Breast epithelium (tissue), 4 donors: ENCODE measurements around the gene SRRM2. TPM values are rescaled to one million over a fixed set of nuclear protein-coding genes. Genes with fewer than 3 reads are reported as not detected.

Experiments used
- DNase-seq, 2 donors: peaks; one replicate each; pipeline ENCODE4 v3.0.0-alpha.2; 2019; ENCODE audit warnings: low spot score in 2 of 2
- H3K27ac ChIP-seq, 2 donors: fragments of 200-600 bp; sonication (generic) in 1 of 2; one replicate each; pipeline ENCODE4 v1.5.1; 2016 to 2019; ENCODE audit warnings: mild to moderate bottlenecking in 1 of 2
- H3K27me3 ChIP-seq, 2 donors: fragments of 200-600 bp; sonication (generic) in 1 of 2; one replicate each; pipeline versions ENCODE4 v1.5.1 to v1.6.0; 2017 to 2019; ENCODE audit warnings: control low read depth in 1 of 2, mild to moderate bottlenecking in 1 of 2
- H3K36me3 ChIP-seq: fragments of 200-600 bp; one replicate; pipeline ENCODE4 v1.5.1; 2019
- H3K4me1 ChIP-seq, 2 donors: fragments of 200-600 bp; sonication (generic); one replicate each; pipeline ENCODE4 v1.5.1; 2016 to 2019; ENCODE audit warnings: control low read depth in 1 of 2
- H3K4me3 ChIP-seq, 3 donors: fragments of 200-600 bp; sonication (generic); 1 replicate in 2 of 3; 2 replicates in 1 of 3; pipeline ENCODE4 v1.5.1; 2016 to 2019; ENCODE audit warnings: mild to moderate bottlenecking in 3 of 3, moderate library complexity in 2 of 3
- H3K9me3 ChIP-seq, 2 donors: fragments of 200-600 bp; sonication (generic) in 1 of 2; one replicate each; pipeline ENCODE4 v1.5.1; 2016 to 2019; ENCODE audit warnings: control low read depth in 1 of 2
- POLR2A ChIP-seq: fragments of 450-650 bp; IDR thresholded peaks from one replicate; pipeline ENCODE4 v1.6.1; 2016; ENCODE audit warnings: antibody characterized with exemption, mild to moderate bottlenecking, moderate library complexity
- POLR2AphosphoS5 ChIP-seq, 3 donors: sonication (generic); formaldehyde crosslinking; IDR thresholded peaks; one replicate each; pipeline ENCODE4 v1.6.1; 2017; ENCODE audit warnings: antibody characterized with exemption in 3 of 3
- intact Hi-C: fragments of 100-400 bp; cut with DNase I; formaldehyde crosslinking; loops from one replicate; pipeline ENCODE4 v1.15.1; 2023; ENCODE audit warnings: low total_unique reads
- total RNA-seq, 3 donors: library from RNA; depleted of rRNA; stranded (reverse); fragments of >200 nt; gene quantifications; one replicate each; pipeline ENCODE4 v1.1.0, GENCODE V29; 2016
- TF ChIP-seq, protein P1 (sequence below), 3 donors: fragments of 450-650 bp; IDR thresholded peaks; one replicate each; pipeline ENCODE4 v1.5.1; 2016 to 2017; ENCODE audit warnings: antibody characterized with exemption in 3 of 3, mild to moderate bottlenecking in 3 of 3, moderate library complexity in 3 of 3

The SRRM2 gene
- total RNA-seq, 3 donors from 2014 or later, result 229 to 416 (median 388) TPM

DNA sequence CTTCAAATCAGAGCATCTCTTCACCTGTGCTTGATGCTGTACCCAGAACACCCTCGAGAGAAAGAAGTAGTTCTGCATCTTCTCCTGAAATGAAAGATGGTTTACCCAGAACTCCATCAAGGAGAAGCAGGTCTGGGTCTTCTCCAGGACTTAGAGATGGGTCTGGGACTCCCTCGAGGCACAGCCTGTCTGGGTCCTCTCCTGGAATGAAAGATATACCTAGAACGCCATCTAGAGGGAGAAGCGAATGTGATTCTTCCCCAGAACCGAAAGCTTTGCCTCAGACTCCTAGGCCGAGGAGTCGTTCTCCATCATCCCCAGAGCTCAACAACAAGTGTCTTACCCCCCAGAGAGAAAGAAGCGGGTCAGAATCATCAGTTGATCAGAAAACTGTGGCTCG, 12.3 kb downstream of the SRRM2 start:
- no peaks in the 10 kb centered on the region for H3K9me3 ChIP-seq
- no peaks in the 10 kb centered on the region for H3K4me1 ChIP-seq
- H3K27me3 ChIP-seq, result no peaks in the 10 kb centered on the region
- H3K27ac ChIP-seq, result no peak overlapping the region
- H3K36me3 ChIP-seq, result peaks cover 22% of the 10 kb centered on the region
- intact Hi-C loops, result no loop called here
- no peak overlapping the region for H3K4me3 ChIP-seq
- no peak for TF ChIP-seq POLR2A
- no peak for TF ChIP-seq POLR2AphosphoS5 (IDR thresholded peaks at IDR 0.05)
- DNase-seq, result no peak

DNA sequence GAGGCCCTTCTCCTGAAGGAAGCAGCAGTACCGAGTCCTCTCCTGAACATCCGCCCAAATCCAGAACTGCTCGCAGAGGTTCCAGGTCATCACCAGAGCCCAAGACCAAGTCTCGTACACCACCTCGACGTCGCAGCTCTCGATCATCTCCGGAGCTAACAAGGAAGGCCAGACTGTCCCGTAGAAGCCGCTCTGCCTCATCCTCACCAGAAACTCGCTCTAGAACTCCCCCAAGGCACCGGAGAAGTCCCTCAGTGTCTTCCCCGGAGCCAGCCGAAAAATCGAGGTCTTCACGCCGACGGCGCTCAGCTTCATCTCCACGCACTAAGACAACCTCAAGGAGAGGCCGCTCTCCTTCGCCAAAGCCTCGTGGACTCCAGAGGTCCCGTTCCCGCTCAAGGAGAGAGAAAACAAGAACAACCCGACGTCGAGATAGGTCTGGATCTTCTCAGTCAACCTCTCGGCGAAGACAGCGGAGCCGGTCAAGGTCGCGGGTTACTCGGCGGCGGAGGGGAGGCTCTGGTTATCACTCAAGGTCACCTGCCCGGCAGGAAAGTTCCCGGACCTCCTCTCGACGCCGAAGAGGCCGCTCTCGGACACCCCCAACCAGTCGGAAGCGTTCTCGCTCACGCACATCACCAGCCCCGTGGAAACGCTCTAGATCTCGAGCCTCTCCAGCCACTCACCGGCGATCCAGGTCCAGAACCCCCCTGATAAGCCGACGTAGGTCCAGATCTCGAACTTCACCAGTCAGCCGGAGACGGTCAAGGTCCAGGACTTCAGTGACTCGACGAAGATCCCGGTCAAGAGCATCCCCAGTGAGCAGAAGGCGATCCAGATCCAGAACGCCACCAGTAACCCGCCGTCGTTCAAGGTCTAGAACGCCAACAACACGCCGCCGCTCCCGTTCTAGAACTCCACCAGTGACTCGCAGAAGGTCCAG, 13.3 kb downstream of the SRRM2 start:
- H3K9me3 ChIP-seq, result no peaks in the 10 kb centered on the region
- no peaks in the 10 kb centered on the region for H3K4me1 ChIP-seq
- H3K27ac ChIP-seq, result no peak overlapping the region
- H3K27me3 ChIP-seq, result no peaks in the 10 kb centered on the region
- peaks cover 23% of the 10 kb centered on the region for H3K36me3 ChIP-seq
- TF ChIP-seq POLR2A (no peak), POLR2AphosphoS5 (IDR thresholded peaks at IDR 0.05) (no peak)
- TF ChIP-seq, protein P1, sequence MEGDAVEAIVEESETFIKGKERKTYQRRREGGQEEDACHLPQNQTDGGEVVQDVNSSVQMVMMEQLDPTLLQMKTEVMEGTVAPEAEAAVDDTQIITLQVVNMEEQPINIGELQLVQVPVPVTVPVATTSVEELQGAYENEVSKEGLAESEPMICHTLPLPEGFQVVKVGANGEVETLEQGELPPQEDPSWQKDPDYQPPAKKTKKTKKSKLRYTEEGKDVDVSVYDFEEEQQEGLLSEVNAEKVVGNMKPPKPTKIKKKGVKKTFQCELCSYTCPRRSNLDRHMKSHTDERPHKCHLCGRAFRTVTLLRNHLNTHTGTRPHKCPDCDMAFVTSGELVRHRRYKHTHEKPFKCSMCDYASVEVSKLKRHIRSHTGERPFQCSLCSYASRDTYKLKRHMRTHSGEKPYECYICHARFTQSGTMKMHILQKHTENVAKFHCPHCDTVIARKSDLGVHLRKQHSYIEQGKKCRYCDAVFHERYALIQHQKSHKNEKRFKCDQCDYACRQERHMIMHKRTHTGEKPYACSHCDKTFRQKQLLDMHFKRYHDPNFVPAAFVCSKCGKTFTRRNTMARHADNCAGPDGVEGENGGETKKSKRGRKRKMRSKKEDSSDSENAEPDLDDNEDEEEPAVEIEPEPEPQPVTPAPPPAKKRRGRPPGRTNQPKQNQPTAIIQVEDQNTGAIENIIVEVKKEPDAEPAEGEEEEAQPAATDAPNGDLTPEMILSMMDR (IDR thresholded peaks at IDR 0.05), result no peak
- H3K4me3 ChIP-seq, result no peak overlapping the region
- no peak for DNase-seq
- intact Hi-C loops, result no loop called here

DNA sequence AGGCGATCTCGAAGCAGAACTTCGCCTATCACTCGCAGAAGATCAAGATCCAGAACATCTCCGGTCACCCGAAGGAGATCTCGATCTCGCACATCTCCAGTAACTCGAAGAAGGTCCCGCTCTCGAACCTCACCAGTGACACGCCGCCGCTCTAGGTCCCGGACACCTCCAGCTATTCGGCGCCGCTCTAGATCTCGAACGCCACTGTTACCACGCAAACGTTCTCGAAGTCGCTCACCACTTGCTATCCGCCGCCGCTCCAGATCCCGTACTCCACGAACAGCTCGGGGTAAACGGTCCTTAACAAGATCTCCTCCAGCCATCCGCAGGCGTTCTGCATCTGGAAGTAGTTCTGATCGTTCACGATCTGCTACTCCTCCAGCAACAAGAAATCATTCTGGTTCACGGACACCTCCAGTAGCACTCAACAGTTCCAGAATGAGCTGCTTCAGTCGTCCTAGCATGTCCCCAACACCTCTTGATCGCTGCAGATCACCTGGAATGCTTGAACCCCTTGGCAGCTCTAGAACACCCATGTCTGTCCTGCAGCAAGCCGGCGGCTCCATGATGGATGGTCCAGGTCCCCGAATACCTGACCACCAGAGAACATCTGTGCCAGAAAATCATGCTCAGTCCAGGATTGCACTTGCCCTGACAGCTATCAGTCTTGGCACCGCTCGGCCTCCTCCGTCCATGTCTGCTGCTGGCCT, 14.1 kb downstream of the SRRM2 start:
- TF ChIP-seq POLR2A (no peak), POLR2AphosphoS5 (IDR thresholded peaks at IDR 0.05) (no peak)
- TF ChIP-seq, protein P1 (IDR thresholded peaks at IDR 0.05), result no peak
- DNase-seq, result no peak
- H3K36me3 ChIP-seq, result peaks cover 22% of the 10 kb centered on the region
- H3K4me1 ChIP-seq, result no peaks in the 10 kb centered on the region
- intact Hi-C loops, result no loop called here
- no peak overlapping the region for H3K27ac ChIP-seq
- no peaks in the 10 kb centered on the region for H3K9me3 ChIP-seq
- no peak overlapping the region for H3K4me3 ChIP-seq
- no peaks in the 10 kb centered on the region for H3K27me3 ChIP-seq

DNA sequence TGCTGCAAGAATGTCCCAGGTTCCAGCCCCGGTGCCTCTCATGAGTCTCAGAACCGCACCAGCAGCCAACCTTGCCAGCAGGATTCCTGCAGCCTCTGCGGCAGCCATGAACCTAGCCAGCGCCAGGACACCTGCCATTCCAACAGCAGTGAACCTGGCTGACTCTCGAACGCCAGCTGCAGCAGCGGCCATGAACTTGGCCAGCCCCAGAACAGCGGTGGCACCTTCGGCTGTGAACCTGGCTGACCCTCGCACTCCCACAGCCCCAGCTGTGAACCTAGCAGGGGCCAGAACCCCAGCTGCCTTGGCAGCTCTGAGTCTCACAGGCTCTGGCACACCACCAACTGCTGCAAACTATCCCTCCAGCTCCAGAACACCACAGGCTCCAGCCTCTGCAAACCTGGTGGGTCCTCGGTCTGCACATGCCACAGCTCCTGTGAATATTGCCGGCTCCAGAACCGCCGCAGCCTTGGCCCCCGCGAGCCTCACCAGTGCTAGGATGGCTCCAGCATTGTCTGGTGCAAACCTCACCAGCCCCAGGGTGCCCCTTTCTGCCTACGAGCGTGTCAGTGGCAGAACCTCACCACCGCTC, 14.8 kb downstream of the SRRM2 start:
- H3K4me1 ChIP-seq, result no peaks in the 10 kb centered on the region
- peaks cover 15% of the 10 kb centered on the region for H3K36me3 ChIP-seq
- no peak for DNase-seq

DNA sequence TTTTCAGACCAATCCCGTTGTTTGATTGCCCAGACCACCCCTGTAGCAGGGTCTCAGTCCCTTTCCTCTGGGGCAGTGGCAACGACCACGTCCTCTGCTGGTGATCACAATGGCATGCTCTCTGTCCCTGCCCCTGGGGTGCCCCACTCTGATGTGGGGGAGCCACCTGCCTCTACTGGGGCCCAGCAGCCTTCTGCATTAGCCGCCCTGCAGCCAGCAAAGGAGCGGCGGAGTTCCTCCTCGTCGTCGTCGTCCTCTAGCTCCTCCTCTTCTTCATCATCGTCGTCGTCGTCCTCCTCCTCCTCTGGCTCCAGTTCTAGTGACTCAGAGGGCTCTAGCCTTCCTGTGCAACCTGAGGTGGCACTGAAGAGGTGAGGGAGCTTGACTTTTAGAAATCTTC, 15.5 kb downstream of the SRRM2 start:
- Histone ChIP-seq H3K4me3 (no peak overlapping the region), H3K27ac (no peak overlapping the region)
- intact Hi-C loops, result no loop called here

More for the DNA sequence above, 14.8 kb downstream of the SRRM2 start:
- Histone ChIP-seq H3K9me3 (no peaks in the 10 kb centered on the region), H3K4me3 (no peak overlapping the region), H3K27me3 (no peaks in the 10 kb centered on the region), H3K27ac (no peak overlapping the region)
- intact Hi-C loops, result no loop called here
- TF ChIP-seq POLR2A (no peak), POLR2AphosphoS5 (IDR thresholded peaks at IDR 0.05) (no peak)
- TF ChIP-seq, protein P1 (IDR thresholded peaks at IDR 0.05), result no peak

More for the DNA sequence above, 15.5 kb downstream of the SRRM2 start:
- Histone ChIP-seq H3K4me1 (no peaks in the 10 kb centered on the region), H3K36me3 (peaks cover 14% of the 10 kb centered on the region), H3K27me3 (no peaks in the 10 kb centered on the region), H3K9me3 (no peaks in the 10 kb centered on the region)
- DNase-seq, result no peak
- TF ChIP-seq, protein P1 (IDR thresholded peaks at IDR 0.05), result no peak
- TF ChIP-seq POLR2A (no peak), POLR2AphosphoS5 (IDR thresholded peaks at IDR 0.05) (no peak)
